Activated CD8-positive, alpha-beta T cell treated with anti-CD3 and anti-CD28 coated beads, Interleukin-2, amount 10 ng/mL, durations not matched to agents 7 days and 5 days (primary cell): ENCODE results near the gene TRMT44. TPM values are rescaled to one million over a fixed set of nuclear protein-coding genes. Genes with fewer than 3 reads are reported as not detected.

ENCODE experiments used
- ATAC-seq: fragments of 150-1000 bp; cut with Tn5 transposase; one replicate; pipeline ENCODE4 v1.10.0; 2021; ENCODE audit warnings: moderate library complexity
- CTCF ChIA-PET: fragments of 350-600 bp; sonication (Branson Sonifier 250); formaldehyde crosslinking; loops from one replicate; lab custom pipeline; 2021; ENCODE audit warnings: antibody characterized with exemption; lab: Charles Lee
- POLR2A ChIA-PET: fragments of 350-600 bp; sonication (Branson Sonifier 250); formaldehyde crosslinking; loops from one replicate; lab custom pipeline; 2021; ENCODE audit warnings: antibody characterized with exemption; lab: Charles Lee
- DNase-seq: peaks from one replicate; pipeline ENCODE4 v3.0.0-alpha.2; 2020
- H3K27ac Mint-ChIP-seq: one replicate; pipeline ENCODE4 v1.8.0; 2021; ENCODE audit warnings: mild to moderate bottlenecking, mixed read lengths
- H3K27me3 Mint-ChIP-seq: one replicate; pipeline ENCODE4 v1.8.0; 2021; ENCODE audit warnings: low read depth, mixed read lengths
- H3K36me3 Mint-ChIP-seq: one replicate; pipeline ENCODE4 v1.8.0; 2021; ENCODE audit warnings: low read depth, mixed read lengths
- H3K4me1 Mint-ChIP-seq: one replicate; pipeline ENCODE4 v1.8.0; 2021; ENCODE audit warnings: low read depth, mixed read lengths
- H3K4me3 Mint-ChIP-seq: one replicate; pipeline ENCODE4 v1.8.0; 2021; ENCODE audit warnings: mild to moderate bottlenecking, mixed read lengths
- H3K9me3 Mint-ChIP-seq: one replicate; pipeline ENCODE4 v1.8.0; 2022; ENCODE audit warnings: mixed read lengths; ENCODE audit not compliant: insufficient read depth
- total RNA-seq, 2 experiments: library from RNA; stranded (reverse); gene quantifications; one replicate each; pipeline ENCODE4 v1.2.3, GENCODE V29; 2021

TRMT44 gene
- total RNA-seq: 10 to 100 TPM; 18.5 to 22.2 TPM

- CTCF ChIA-PET: interaction anchor here (0.8 to 1.8 kb wide), 5 partner anchors 10 to 249 kb away, joined by 3 to 8 read pairs (median 6); no protein-coding TSS in a partner anchor
- Mint-ChIP-seq H3K36me3 (peaks cover 14% of the 10 kb centered on the region), H3K9me3 (no peaks in the 10 kb centered on the region), H3K4me1 (peaks cover 69% of the 10 kb centered on the region), H3K27ac (peak within 1 kb of the TSS; percentile 98), H3K4me3 (peak within 1 kb of the TSS; percentile 94), H3K27me3 (no peaks in the 10 kb centered on the region)
- peak; percentile 93 for DNase-seq
- ATAC-seq: peak; percentile 92
- POLR2A ChIA-PET: interaction anchor here (0.6 to 3.1 kb wide), 7 partner anchors 9 to 239 kb away, joined by 3 to 31 read pairs (median 4); no protein-coding TSS in a partner anchor
These were observed at the start of gene TRMT44, which contains the start of gene ACOX3 for GRCh38 chr4:8440492-8441311. Gene TRMT44, plus strand, starts transcription at chr4:8440777. Its CDS starts 46 bp downstream, at chr4:8440823. Gene ACOX3, minus strand, starts transcription at chr4:8440723. Its CDS starts 24,202 bp downstream, at chr4:8416521.

DNA sequence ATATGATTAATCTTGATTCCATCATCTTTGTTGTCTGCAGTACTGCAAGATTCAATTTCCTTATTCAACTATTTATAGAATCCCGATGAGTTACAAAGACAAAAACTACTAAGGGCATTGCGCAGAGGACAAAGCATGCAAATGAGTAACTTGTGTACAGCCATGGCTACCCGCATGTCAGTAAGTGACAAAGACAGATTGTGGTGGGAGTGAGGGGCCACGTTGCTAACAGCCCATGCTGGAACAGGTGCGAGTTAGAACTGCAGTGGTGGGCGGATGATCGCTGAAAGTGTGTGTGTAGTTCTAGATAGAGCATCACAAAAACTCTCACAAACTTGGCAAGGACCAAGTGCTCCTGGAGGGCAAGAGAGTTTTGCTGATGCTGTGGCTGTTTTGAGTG is 49.5 kb upstream of the TRMT44 start:
- CTCF ChIA-PET: interaction anchor here (1.4 kb wide), 1 partner anchor 12 kb away, joined by 3 read pairs; no protein-coding TSS in a partner anchor
- Mint-ChIP-seq H3K36me3 (no peaks in the 10 kb centered on the region), H3K27me3 (no peaks in the 10 kb centered on the region), H3K4me3 (no peak overlapping the region), H3K27ac (no peak overlapping the region), H3K4me1 (peaks cover 5% of the 10 kb centered on the region), H3K9me3 (no peaks in the 10 kb centered on the region)
- POLR2A ChIA-PET: no interaction called here
- DNase-seq (no peak), ATAC-seq (no peak)

GRCh38 chr4:8391972-8392371 is 48.6 kb upstream of the TRMT44 start:
- Mint-ChIP-seq H3K27ac (no peak overlapping the region), H3K36me3 (no peaks in the 10 kb centered on the region), H3K27me3 (no peaks in the 10 kb centered on the region), H3K4me3 (no peak overlapping the region), H3K4me1 (peaks cover 5% of the 10 kb centered on the region), H3K9me3 (no peaks in the 10 kb centered on the region)
- DNase-seq (no peak), ATAC-seq (no peak)
- CTCF ChIA-PET: interaction anchor here (1.3 kb wide), 1 partner anchor 216 kb away, joined by 3 read pairs; no protein-coding TSS in a partner anchor
- POLR2A ChIA-PET: no interaction called here

GRCh38 chr4:8392591-8393190 is 47.9 kb upstream of the TRMT44 start:
- H3K36me3 Mint-ChIP-seq: no peaks in the 10 kb centered on the region
- no peak overlapping the region for H3K27ac Mint-ChIP-seq
- ATAC-seq (no peak), DNase-seq (no peak)
- no peaks in the 10 kb centered on the region for H3K27me3 Mint-ChIP-seq
- ChIA-PET CTCF (interaction anchor here (1.3 kb wide), 1 partner anchor 216 kb away, joined by 3 read pairs; no protein-coding TSS in a partner anchor), POLR2A (no interaction called here)
- H3K9me3 Mint-ChIP-seq: no peaks in the 10 kb centered on the region
- H3K4me3 Mint-ChIP-seq: no peak overlapping the region
- peaks cover 5% of the 10 kb centered on the region for H3K4me1 Mint-ChIP-seq

DNA sequence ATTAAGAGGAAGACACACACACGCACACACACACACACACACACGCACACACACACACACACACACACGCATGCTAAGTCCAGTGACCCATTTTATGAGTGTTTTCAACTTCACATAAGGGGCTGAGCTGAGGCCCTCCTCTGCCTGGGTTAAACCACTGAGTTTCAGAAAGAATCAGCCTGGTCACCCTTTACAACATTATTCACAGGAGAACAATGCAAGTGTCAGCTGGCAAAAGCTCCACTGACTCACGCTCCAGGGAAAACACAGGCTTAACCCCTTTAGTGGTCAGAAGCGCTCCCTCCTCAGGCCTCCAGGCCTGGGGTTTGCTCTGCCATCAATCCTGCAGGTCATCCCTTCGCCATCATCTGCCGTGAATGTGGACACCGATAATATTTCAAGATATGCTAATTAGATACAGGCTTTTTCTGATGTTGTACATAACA is 47.0 kb upstream of the TRMT44 start:
- Mint-ChIP-seq H3K4me3 (no peak overlapping the region), H3K36me3 (no peaks in the 10 kb centered on the region), H3K9me3 (no peaks in the 10 kb centered on the region), H3K4me1 (peaks cover 5% of the 10 kb centered on the region), H3K27me3 (no peaks in the 10 kb centered on the region), H3K27ac (no peak overlapping the region)
- POLR2A ChIA-PET: no interaction called here
- DNase-seq (no peak), ATAC-seq (no peak)
- CTCF ChIA-PET: no interaction called here

DNA sequence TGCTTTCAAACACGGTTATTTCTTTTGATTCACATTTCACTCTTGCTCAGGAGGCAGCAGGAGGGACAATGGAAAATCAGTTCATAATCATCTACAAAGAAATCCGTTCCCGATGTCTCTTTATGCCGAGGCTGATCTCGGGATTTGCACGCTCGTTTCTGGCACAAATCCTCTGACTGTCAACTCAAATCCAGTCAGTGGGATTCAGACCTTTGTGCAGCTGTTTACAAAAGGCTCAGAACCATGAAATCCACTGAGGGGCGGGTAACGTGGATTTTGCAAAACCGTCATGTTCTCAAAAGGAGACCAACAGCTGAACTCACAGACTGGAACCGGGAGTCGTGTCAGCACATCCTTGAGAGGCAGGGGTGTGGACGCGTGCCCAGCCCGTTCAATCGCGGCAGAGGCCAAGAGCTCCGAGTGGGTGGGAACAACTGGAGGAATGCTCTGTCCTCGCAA is 46.5 kb upstream of the TRMT44 start:
- no peaks in the 10 kb centered on the region for H3K36me3 Mint-ChIP-seq
- H3K27ac Mint-ChIP-seq: no peak overlapping the region
- POLR2A ChIA-PET: no interaction called here
- CTCF ChIA-PET: no interaction called here
- DNase-seq: no peak
- H3K27me3 Mint-ChIP-seq: no peaks in the 10 kb centered on the region
- H3K4me1 Mint-ChIP-seq: peaks cover 5% of the 10 kb centered on the region
- no peak for ATAC-seq
- no peak overlapping the region for H3K4me3 Mint-ChIP-seq
- H3K9me3 Mint-ChIP-seq: no peaks in the 10 kb centered on the region

DNA sequence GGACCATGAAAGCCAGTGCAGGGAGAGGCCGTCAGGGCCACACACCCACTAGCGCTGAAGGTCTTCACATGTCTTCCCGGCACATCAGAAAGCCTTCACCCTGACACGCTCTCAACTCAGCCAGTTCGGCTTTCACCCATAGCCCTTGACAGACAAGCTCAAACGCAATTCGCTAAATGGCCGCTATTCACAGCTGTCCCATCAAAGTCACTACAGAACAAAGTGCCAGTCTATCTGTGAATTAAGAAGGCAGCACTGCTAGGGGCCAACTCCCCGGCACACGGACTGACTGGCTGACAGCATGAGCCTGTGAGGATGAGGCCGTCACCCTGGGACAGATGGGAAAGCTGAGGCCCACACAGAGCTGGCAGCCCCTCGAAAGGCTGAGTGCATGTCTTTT is 45.8 kb upstream of the TRMT44 start:
- POLR2A ChIA-PET: no interaction called here
- no peaks in the 10 kb centered on the region for H3K27me3 Mint-ChIP-seq
- CTCF ChIA-PET: no interaction called here
- H3K4me1 Mint-ChIP-seq: peaks cover 5% of the 10 kb centered on the region
- ATAC-seq: no peak
- no peak overlapping the region for H3K27ac Mint-ChIP-seq
- no peaks in the 10 kb centered on the region for H3K36me3 Mint-ChIP-seq
- no peak for DNase-seq
- H3K9me3 Mint-ChIP-seq: no peaks in the 10 kb centered on the region
- no peak overlapping the region for H3K4me3 Mint-ChIP-seq

DNA sequence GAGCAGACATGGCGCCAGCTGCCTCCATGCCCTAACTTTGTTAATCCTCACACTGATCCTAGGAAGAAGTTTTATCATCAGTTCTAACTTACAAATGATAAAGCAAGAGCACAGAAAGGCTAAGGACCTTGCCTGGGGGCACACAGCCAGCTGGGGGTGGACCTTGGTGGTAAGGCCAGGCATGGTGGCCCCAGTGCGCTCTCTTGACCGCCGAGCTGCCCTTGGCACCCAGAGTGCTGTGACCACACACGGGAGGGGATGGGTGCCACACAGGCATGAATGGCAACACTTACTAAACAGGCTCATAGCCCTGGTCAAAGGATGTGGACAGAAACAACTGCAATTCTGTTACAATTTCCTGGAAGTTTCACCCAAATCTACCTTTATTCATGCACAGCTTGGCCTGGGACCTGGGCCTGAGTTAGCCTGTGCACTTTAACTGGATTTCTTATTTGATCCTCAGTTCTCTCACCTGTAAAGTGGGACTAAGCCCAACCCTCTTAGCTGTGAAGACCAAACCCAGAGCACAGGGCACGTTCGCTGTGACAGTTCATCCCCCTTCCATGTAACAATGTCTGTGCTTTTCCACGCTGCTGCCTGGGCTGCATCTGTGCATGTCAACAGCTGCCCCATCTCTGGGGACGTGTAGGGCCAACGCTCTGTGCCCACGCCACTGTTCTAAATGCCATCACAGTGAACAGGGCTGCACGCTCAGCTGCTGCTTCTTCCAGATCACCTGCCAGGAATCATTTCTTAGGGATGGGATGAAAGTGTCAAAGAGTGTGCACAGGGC is 44.9 kb upstream of the TRMT44 start:
- H3K4me3 Mint-ChIP-seq: no peak overlapping the region
- ATAC-seq: no peak
- DNase-seq: no peak
- H3K9me3 Mint-ChIP-seq: no peaks in the 10 kb centered on the region
- H3K27ac Mint-ChIP-seq: no peak overlapping the region
- H3K4me1 Mint-ChIP-seq: peaks cover 5% of the 10 kb centered on the region
- POLR2A ChIA-PET: no interaction called here
- H3K27me3 Mint-ChIP-seq: no peaks in the 10 kb centered on the region
- CTCF ChIA-PET: no interaction called here
- no peaks in the 10 kb centered on the region for H3K36me3 Mint-ChIP-seq

DNA sequence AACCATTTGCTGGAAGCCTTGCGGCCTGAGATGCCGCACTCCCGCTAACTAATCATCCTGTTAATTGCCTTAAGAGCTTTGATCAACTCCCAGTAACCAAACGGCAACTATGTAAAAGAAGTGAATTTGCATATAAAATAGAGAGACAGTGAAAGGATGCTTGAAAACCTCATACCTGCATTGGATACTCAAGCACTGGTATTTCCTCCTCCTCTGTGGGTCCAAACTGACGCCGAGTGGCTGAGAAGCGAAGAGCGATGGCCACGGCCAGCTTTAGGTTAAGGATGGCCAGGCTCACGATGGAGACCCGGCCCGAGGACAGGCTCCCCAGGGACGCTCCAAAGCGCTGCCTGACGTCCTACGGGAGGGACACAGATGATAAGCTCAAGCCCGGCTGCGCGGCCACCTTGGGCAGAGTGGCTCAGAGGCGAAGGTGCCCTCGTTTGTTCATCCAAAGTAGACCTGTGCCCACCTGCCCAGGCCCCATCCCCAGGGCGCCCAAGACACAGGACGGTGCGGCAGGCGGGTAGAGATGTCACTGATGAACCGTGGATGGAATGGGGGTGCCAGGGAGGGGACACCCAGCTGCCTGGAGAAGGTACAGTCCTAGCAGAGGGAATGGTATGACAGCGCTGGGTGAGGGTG is 43.7 kb upstream of the TRMT44 start:
- DNase-seq: no peak
- no peaks in the 10 kb centered on the region for H3K27me3 Mint-ChIP-seq
- no peaks in the 10 kb centered on the region for H3K36me3 Mint-ChIP-seq
- no peaks in the 10 kb centered on the region for H3K9me3 Mint-ChIP-seq
- peaks cover 5% of the 10 kb centered on the region for H3K4me1 Mint-ChIP-seq
- ATAC-seq: no peak
- CTCF ChIA-PET: no interaction called here
- POLR2A ChIA-PET: no interaction called here
- no peak overlapping the region for H3K27ac Mint-ChIP-seq
- no peak overlapping the region for H3K4me3 Mint-ChIP-seq

- Mint-ChIP-seq H3K4me3 (no peak overlapping the region), H3K27me3 (no peaks in the 10 kb centered on the region), H3K27ac (no peak overlapping the region), H3K4me1 (peaks cover 2% of the 10 kb centered on the region), H3K36me3 (no peaks in the 10 kb centered on the region), H3K9me3 (no peaks in the 10 kb centered on the region)
- ChIA-PET CTCF (no interaction called here), POLR2A (no interaction called here)
- ATAC-seq: no peak
- no peak for DNase-seq
These were observed 42.2 kb upstream of the TRMT44 start for GRCh38 chr4:8398347-8398746.

GRCh38 chr4:8399298-8399697 is 41.3 kb upstream of the TRMT44 start:
- Mint-ChIP-seq H3K4me1 (peaks cover 2% of the 10 kb centered on the region), H3K27ac (no peak overlapping the region), H3K9me3 (no peaks in the 10 kb centered on the region), H3K36me3 (no peaks in the 10 kb centered on the region), H3K4me3 (no peak overlapping the region), H3K27me3 (no peaks in the 10 kb centered on the region)
- DNase-seq: no peak
- POLR2A ChIA-PET: no interaction called here
- CTCF ChIA-PET: no interaction called here
- no peak for ATAC-seq
